Brain microvascular endothelial cell (primary cell): Measurements from ENCODE around the gene TASP1.
"Not testable (repeated sequence)": the region's sequence is repeated elsewhere in the genome, so short reads cannot be mapped to it uniquely, and the experiment has no call there.

Source experiments
- DNase-seq: peaks from one replicate; pipeline ENCODE4 v3.0.0-alpha.2; 2020
- H3K27ac ChIP-seq: fragments of 250-450 bp; sonication (Bioruptor Pico); 2 replicates; pipeline ENCODE4 v1.5.1; 2020; ENCODE audit warnings: mild to moderate bottlenecking, moderate library complexity
- H3K27me3 ChIP-seq: fragments of 250-450 bp; sonication (Bioruptor Pico); replicated peaks from 2 replicates; pipeline ENCODE4 v1.5.1; 2020; ENCODE audit warnings: mild to moderate bottlenecking
- H3K36me3 ChIP-seq: fragments of 250-450 bp; sonication (Bioruptor Pico); replicated peaks from 2 replicates; pipeline ENCODE4 v1.5.1; 2020; ENCODE audit warnings: mild to moderate bottlenecking
- H3K4me3 ChIP-seq: 2 replicates; pipeline ENCODE4 v1.5.1; 2011; ENCODE audit warnings: low read depth, mild to moderate bottlenecking, control low read depth, low read length, moderate library complexity
- in situ Hi-C: cut with HindIII; loops from 2 replicates; pipeline ENCODE4 v1.10.0; 2017; ENCODE audit warnings: low sequenced_read_pairs, low pct_ligation_motif_present
- TF ChIP-seq, protein P1 (sequence below): IDR thresholded peaks from 2 replicates; pipeline ENCODE4 v1.5.1; 2011; ENCODE audit warnings: low read depth, mild to moderate bottlenecking, moderate library complexity, low read length, control low read depth, inconsistent platforms; ENCODE audit errors: missing control alignments

The TASP1 gene

GRCh38 chr20:13659288-13659687 lies 20.6 kb upstream of the TASP1 start:
- TF ChIP-seq, protein P1, sequence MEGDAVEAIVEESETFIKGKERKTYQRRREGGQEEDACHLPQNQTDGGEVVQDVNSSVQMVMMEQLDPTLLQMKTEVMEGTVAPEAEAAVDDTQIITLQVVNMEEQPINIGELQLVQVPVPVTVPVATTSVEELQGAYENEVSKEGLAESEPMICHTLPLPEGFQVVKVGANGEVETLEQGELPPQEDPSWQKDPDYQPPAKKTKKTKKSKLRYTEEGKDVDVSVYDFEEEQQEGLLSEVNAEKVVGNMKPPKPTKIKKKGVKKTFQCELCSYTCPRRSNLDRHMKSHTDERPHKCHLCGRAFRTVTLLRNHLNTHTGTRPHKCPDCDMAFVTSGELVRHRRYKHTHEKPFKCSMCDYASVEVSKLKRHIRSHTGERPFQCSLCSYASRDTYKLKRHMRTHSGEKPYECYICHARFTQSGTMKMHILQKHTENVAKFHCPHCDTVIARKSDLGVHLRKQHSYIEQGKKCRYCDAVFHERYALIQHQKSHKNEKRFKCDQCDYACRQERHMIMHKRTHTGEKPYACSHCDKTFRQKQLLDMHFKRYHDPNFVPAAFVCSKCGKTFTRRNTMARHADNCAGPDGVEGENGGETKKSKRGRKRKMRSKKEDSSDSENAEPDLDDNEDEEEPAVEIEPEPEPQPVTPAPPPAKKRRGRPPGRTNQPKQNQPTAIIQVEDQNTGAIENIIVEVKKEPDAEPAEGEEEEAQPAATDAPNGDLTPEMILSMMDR, result no peak
- DNase-seq, result no peak
- H3K27ac ChIP-seq, result no peak overlapping the region
- no peaks in the 10 kb centered on the region for H3K36me3 ChIP-seq
- no peaks in the 10 kb centered on the region for H3K27me3 ChIP-seq
- in situ Hi-C loops, result no loop called here
- no peak overlapping the region for H3K4me3 ChIP-seq

- H3K36me3 ChIP-seq, in situ Hi-C loops, H3K27ac ChIP-seq, DNase-seq, H3K4me3 ChIP-seq, H3K27me3 ChIP-seq: not testable (repeated sequence)
Observed at GRCh38 chr20:13658060-13658459, 19.3 kb upstream of the TASP1 start.

DNA sequence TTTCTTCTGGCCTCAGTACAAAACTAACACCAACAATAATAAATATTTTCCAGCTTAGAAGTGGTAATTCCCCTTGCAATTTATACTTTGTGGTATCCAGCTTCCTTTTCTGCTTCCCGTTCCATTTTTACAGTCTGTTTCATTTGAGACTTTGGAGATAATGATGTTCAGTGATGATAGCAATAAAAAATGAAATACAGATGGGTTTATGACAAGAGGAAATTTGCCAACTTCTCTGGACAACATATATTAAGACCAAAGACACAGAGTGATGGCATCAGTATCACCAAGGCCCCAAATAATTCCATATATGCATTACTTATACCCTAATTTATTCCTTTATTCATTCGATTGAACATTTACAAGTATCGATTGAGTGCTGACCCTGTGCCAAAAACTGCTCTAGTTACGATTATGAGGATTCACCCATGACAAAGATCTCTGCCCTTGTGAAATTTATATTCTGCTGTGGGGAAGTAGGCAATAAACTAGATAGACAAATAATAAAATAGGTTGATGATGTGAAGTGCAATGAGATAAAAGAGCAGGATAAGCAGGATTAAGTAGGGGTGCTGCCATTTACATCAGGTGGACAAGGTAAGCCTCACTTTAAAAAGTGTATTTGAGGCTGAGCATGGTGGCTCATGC lies 18.1 kb upstream of the TASP1 start:
- Histone ChIP-seq H3K27me3 (no peaks in the 10 kb centered on the region), H3K27ac (no peak overlapping the region), H3K36me3 (no peaks in the 10 kb centered on the region), H3K4me3 (no peak overlapping the region)
- in situ Hi-C loops, result no loop called here
- TF ChIP-seq, protein P1, result no peak
- no peak for DNase-seq

DNA sequence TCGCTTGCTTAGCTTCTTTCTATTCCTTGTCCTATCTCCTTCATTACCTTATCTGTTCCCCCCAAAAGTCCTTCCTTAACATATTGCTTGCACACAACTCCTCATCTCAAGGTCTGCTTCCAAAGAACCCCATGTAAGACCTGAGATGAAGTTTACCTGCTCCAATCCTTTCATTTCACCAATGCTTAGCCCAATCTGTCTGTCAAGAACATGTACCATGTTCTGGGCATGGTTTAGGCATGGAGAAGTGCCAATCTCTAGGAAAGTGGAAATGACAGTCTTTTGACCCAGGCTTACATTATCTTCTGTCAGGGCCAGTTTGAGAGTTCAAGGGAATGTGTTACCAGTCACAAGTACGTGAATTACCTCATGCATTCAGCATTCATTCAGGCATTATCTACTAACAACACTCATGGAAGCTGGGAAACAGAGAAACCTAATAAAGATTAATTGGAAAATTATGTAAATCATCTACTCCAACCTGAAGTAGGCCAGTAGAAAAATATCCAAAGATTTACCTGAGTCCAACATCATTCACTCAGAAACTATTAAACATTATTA lies 15.8 kb upstream of the TASP1 start:
- TF ChIP-seq, protein P1, result no peak
- H3K27ac ChIP-seq, result no peak overlapping the region
- H3K27me3 ChIP-seq, result no peaks in the 10 kb centered on the region
- H3K4me3 ChIP-seq, result no peak overlapping the region
- DNase-seq, result no peak
- no peaks in the 10 kb centered on the region for H3K36me3 ChIP-seq
- in situ Hi-C loops, result no loop called here

DNA sequence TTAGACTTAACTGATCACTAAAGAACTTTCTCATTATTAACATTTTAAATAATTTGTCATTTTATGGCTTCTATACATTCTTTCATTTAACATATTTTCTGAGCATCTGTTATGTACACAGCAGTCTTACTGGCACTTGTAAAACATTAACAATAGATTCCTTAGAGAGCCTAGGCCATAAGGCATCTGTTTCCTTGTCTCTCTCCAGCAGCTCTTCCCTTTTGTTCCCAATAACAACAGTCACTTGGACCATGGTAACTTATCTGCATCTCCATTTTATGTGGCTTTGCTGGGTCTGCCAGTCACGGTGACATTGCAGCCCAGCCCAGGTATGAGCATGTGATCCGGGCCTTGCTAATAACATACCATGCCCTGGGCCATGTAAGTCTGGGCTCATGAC lies 11.7 kb upstream of the TASP1 start:
- H3K36me3 ChIP-seq, result no peaks in the 10 kb centered on the region
- no peak overlapping the region for H3K27ac ChIP-seq
- H3K4me3 ChIP-seq, result no peak overlapping the region
- DNase-seq, result no peak
- H3K27me3 ChIP-seq, result no peaks in the 10 kb centered on the region
- TF ChIP-seq, protein P1, result no peak
- in situ Hi-C loops, result no loop called here

DNA sequence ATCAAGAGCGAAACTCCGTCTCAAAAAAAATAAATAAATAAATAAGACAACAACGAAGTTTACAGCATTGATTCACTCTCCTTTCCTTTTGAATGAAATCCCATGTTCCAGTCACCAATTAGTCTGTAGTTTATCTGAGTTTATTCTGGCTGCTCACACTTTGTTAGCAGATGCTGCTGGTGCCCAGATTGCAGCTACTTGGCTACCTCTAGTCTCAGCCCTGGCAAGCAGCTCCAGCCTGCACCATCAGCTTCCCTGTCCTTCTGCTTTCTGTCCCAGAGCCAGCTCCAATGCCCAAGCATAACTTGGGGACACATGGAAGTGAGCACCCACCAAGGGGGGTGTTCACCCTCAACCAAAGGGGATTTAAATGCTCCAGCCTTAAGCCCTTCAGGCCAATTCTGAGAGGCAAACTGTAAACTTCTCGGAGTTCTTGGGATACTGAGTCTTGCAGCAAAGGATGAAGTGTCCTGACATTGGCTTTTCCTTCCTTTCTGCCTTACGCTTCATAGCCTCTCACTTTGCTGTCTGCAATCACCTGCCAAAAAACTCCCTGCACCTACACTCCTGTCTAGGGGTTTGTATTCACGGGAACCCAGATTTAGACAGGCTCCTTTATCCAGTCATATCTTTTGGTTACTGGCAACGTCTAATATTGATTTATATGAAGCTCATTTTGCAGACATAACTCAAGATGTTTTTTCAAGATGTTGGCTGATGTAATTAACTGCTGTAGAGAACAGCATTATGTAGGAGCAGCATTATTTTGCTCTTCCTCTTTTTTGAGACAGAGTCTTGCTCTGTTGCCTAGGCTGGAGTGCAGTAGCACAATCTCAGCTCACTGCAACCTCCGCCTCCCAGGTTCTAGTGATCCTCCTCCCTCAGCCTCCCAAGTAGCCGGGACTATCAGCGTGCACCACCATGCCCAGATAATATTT lies 9.8 kb upstream of the TASP1 start:
- in situ Hi-C loops, result no loop called here
- TF ChIP-seq, protein P1, result no peak

More for the DNA sequence above, 9.8 kb upstream of the TASP1 start:
- DNase-seq, result no peak
- Histone ChIP-seq H3K27ac (no peak overlapping the region), H3K36me3 (no peaks in the 10 kb centered on the region), H3K4me3 (no peak overlapping the region), H3K27me3 (no peaks in the 10 kb centered on the region)
